ENCODE measurements around the gene SMYD3.

Gene SMYD3

GRCh38 chr1:245908543-245908942, 598.5 kb downstream of the SMYD3 start:
- Histone ChIP-seq H3K9me2 (replicated peaks; ENCODE audit: low read depth, low read length) (no peaks in the 10 kb centered on the region), H4K20me1 (ENCODE audit: insufficient read depth, low read length, poor library complexity, severe bottlenecking) (no peaks in the 10 kb centered on the region), H3F3A (ENCODE audit: low read depth) (no peaks in the 10 kb centered on the region), H3K79me2 (ENCODE audit: insufficient read depth, low read length) (no peaks in the 10 kb centered on the region), H3K27me3 (ENCODE audit: insufficient read depth, low read length, poor library complexity, severe bottlenecking) (no peaks in the 10 kb centered on the region), H3K9me3 (ENCODE audit: insufficient read depth, low read depth, low read length) (no peaks in the 10 kb centered on the region; the same call in 1 of the 2 replicates), H3K36me3 (ENCODE audit: insufficient read depth, low read length) (peaks cover 9% of the 10 kb centered on the region; the same call in 1 of the 2 replicates), H3K4me3 (ENCODE audit: low read length, poor library complexity, severe bottlenecking) (no peak overlapping the region), H3K4me2 (ENCODE audit: low read depth, low read length, poor library complexity, severe bottlenecking) (no peak overlapping the region), H3K9ac (ENCODE audit: low read depth, low read length, poor library complexity, severe bottlenecking) (no peak overlapping the region), H3K4me1 (ENCODE audit: insufficient read depth, low read length, poor library complexity, severe bottlenecking) (no peaks in the 10 kb centered on the region), H2AFZ (ENCODE audit: low read length) (no peak overlapping the region)
- TF ChIP-seq EZH2phosphoT487 (IDR thresholded peaks at IDR 0.05; ENCODE audit: borderline replicate concordance), result no peak
- no peak for TF ChIP-seq CTCF (conservative IDR thresholded peaks at IDR 0.05; ENCODE audit: low read length)

- Histone ChIP-seq H3K4me1 (ENCODE audit: insufficient read depth, low read length, poor library complexity, severe bottlenecking) (no peaks in the 10 kb centered on the region), H2AFZ (ENCODE audit: low read length) (no peak overlapping the region), H4K20me1 (ENCODE audit: insufficient read depth, low read length, poor library complexity, severe bottlenecking) (no peaks in the 10 kb centered on the region), H3K79me2 (ENCODE audit: insufficient read depth, low read length) (no peaks in the 10 kb centered on the region), H3K4me2 (ENCODE audit: low read depth, low read length, poor library complexity, severe bottlenecking) (no peak overlapping the region), H3K27me3 (ENCODE audit: insufficient read depth, low read length, poor library complexity, severe bottlenecking) (no peaks in the 10 kb centered on the region), H3K9me2 (replicated peaks; ENCODE audit: low read depth, low read length) (no peaks in the 10 kb centered on the region), H3K9me3 (ENCODE audit: insufficient read depth, low read depth, low read length) (no peaks in the 10 kb centered on the region; the same call in 1 of the 2 replicates), H3K4me3 (ENCODE audit: low read length, poor library complexity, severe bottlenecking) (no peak overlapping the region), H3K9ac (ENCODE audit: low read depth, low read length, poor library complexity, severe bottlenecking) (no peak overlapping the region), H3F3A (ENCODE audit: low read depth) (no peaks in the 10 kb centered on the region), H3K36me3 (ENCODE audit: insufficient read depth, low read length) (peaks cover 10% of the 10 kb centered on the region; the same call in 1 of the 2 replicates)
- no peak for TF ChIP-seq CTCF (conservative IDR thresholded peaks at IDR 0.05; ENCODE audit: low read length)
- no peak for TF ChIP-seq EZH2phosphoT487 (IDR thresholded peaks at IDR 0.05; ENCODE audit: borderline replicate concordance)
Observed at GRCh38 chr1:245906207-245906606, 600.9 kb downstream of the SMYD3 start.

- Histone ChIP-seq H3K36me3 (ENCODE audit: insufficient read depth, low read length) (peaks cover 17% of the 10 kb centered on the region), H3K4me1 (ENCODE audit: insufficient read depth, low read length, poor library complexity, severe bottlenecking) (no peaks in the 10 kb centered on the region), H4K20me1 (ENCODE audit: insufficient read depth, low read length, poor library complexity, severe bottlenecking) (no peaks in the 10 kb centered on the region), H3K79me2 (ENCODE audit: insufficient read depth, low read length) (no peaks in the 10 kb centered on the region), H3K9ac (ENCODE audit: low read depth, low read length, poor library complexity, severe bottlenecking) (no peak overlapping the region), H3K9me3 (ENCODE audit: insufficient read depth, low read depth, low read length) (no peaks in the 10 kb centered on the region; the same call in 1 of the 2 replicates), H3K27me3 (ENCODE audit: insufficient read depth, low read length, poor library complexity, severe bottlenecking) (no peaks in the 10 kb centered on the region), H3K9me2 (replicated peaks; ENCODE audit: low read depth, low read length) (no peaks in the 10 kb centered on the region), H3K4me2 (ENCODE audit: low read depth, low read length, poor library complexity, severe bottlenecking) (no peak overlapping the region), H3K4me3 (ENCODE audit: low read length, poor library complexity, severe bottlenecking) (no peak overlapping the region), H3F3A (ENCODE audit: low read depth) (no peaks in the 10 kb centered on the region), H2AFZ (ENCODE audit: low read length) (no peak overlapping the region)
- TF ChIP-seq CTCF (conservative IDR thresholded peaks at IDR 0.05; ENCODE audit: low read length) (no peak), EZH2phosphoT487 (IDR thresholded peaks at IDR 0.05; ENCODE audit: borderline replicate concordance) (no peak)
Observed at GRCh38 chr1:245903851-245904250, 603.2 kb downstream of the SMYD3 start.

Measured in Loucy (cell line).